A673 (cell line): ENCODE results near the gene DESI2.

Experiments used
- EZH2 ChIP-seq: fragments of 200-600 bp; sonication (generic); IDR thresholded peaks from 2 replicates; pipeline ENCODE4 v1.6.1; 2017; ENCODE audit warnings: borderline replicate concordance, low read depth, mild to moderate bottlenecking, mixed read lengths, antibody characterized with exemption, low read length; ENCODE audit not compliant: poor library complexity, severe bottlenecking
- TF ChIP-seq, protein P1 (sequence below): fragments of 300-800, 200-600 bp; sonication (generic); conservative IDR thresholded peaks from 2 replicates; pipeline ENCODE4 v1.5.1; 2017; ENCODE audit warnings: low read depth, mild to moderate bottlenecking, antibody characterized with exemption, low read length, moderate library complexity, mixed read lengths

DNA sequence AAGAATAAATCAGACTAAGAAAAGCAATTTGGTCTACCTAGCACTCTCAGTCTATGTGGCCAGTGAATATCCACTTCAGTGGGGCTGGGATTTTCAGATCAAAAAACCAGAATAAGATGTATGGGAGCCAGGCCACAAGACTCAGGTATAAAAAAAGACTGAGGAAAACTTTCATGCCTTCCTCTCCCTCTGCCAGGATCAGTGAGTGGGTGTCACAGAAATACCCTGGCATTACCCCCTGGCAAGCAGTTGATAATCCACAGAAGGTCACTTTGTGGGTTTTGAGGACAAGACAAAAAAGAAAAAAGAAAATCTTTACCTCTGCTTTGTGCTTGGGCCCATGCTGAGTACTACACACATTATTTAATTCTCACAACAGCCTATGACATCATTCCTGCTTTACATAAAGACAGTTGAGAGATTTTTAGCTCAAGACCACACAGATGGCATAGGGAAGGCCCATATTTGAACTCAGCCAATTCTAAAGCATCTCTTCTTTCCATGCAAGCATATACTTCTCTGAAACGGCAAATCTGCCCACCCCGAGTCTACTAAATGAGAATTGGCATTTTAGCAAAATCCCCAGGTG lies 57.6 kb downstream of the DESI2 start:
- TF ChIP-seq, protein P1, sequence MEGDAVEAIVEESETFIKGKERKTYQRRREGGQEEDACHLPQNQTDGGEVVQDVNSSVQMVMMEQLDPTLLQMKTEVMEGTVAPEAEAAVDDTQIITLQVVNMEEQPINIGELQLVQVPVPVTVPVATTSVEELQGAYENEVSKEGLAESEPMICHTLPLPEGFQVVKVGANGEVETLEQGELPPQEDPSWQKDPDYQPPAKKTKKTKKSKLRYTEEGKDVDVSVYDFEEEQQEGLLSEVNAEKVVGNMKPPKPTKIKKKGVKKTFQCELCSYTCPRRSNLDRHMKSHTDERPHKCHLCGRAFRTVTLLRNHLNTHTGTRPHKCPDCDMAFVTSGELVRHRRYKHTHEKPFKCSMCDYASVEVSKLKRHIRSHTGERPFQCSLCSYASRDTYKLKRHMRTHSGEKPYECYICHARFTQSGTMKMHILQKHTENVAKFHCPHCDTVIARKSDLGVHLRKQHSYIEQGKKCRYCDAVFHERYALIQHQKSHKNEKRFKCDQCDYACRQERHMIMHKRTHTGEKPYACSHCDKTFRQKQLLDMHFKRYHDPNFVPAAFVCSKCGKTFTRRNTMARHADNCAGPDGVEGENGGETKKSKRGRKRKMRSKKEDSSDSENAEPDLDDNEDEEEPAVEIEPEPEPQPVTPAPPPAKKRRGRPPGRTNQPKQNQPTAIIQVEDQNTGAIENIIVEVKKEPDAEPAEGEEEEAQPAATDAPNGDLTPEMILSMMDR: no peak
- TF ChIP-seq EZH2: no peak
